ENCODE data around the gene HPGD.

Gene HPGD

DNA sequence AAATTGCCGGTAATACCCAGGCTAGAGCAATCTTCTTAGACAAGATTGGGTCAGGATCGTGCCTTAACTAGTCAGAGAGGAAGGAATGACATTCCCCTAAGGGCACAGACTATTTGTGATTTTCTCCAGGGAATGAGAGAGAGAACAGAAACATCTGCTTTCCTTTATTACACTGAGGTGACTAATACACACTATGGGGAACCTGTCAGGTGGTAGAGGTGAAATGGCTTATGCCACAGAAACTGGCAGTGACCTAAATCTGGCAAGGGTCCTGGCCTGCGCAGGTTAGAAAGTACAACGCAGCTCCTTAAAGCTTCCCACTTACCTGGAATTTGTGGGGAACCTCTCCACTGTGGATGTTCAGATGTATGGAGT, 16.6 kb upstream of the HPGD start:
- TF ChIP-seq, protein P1, sequence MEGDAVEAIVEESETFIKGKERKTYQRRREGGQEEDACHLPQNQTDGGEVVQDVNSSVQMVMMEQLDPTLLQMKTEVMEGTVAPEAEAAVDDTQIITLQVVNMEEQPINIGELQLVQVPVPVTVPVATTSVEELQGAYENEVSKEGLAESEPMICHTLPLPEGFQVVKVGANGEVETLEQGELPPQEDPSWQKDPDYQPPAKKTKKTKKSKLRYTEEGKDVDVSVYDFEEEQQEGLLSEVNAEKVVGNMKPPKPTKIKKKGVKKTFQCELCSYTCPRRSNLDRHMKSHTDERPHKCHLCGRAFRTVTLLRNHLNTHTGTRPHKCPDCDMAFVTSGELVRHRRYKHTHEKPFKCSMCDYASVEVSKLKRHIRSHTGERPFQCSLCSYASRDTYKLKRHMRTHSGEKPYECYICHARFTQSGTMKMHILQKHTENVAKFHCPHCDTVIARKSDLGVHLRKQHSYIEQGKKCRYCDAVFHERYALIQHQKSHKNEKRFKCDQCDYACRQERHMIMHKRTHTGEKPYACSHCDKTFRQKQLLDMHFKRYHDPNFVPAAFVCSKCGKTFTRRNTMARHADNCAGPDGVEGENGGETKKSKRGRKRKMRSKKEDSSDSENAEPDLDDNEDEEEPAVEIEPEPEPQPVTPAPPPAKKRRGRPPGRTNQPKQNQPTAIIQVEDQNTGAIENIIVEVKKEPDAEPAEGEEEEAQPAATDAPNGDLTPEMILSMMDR (IDR thresholded peaks at IDR 0.05), result no peak

GRCh38 chr4:174538123-174538875, 16.0 kb upstream of the HPGD start:
- TF ChIP-seq, protein P1 (IDR thresholded peaks at IDR 0.05), result no peak

GRCh38 chr4:174537634-174538033, 15.3 kb upstream of the HPGD start:
- TF ChIP-seq, protein P1 (IDR thresholded peaks at IDR 0.05), result no peak

GRCh38 chr4:174534461-174534860, 12.2 kb upstream of the HPGD start:
- TF ChIP-seq, protein P1 (IDR thresholded peaks at IDR 0.05), result no peak

GRCh38 chr4:174532445-174532844, 10.2 kb upstream of the HPGD start:
- TF ChIP-seq, protein P1 (IDR thresholded peaks at IDR 0.05), result no peak

GRCh38 chr4:174531486-174531885, 9.2 kb upstream of the HPGD start:
- TF ChIP-seq, protein P1 (IDR thresholded peaks at IDR 0.05), result no peak

GRCh38 chr4:174528226-174528625, 5.9 kb upstream of the HPGD start:
- TF ChIP-seq, protein P1 (IDR thresholded peaks at IDR 0.05), result no peak

- TF ChIP-seq, protein P1 (IDR thresholded peaks at IDR 0.05), result no peak
Observed at GRCh38 chr4:174526731-174527130, 4.4 kb upstream of the HPGD start.

Data from LNCAP (cell line).